ENCODE data around the gene AGMO. TPM values are rescaled to one million over a fixed set of nuclear protein-coding genes. Genes with fewer than 3 reads are reported as not detected.

AGMO gene
- total RNA-seq, 1 experiment from 2014 or later, result 0.11 TPM

DNA sequence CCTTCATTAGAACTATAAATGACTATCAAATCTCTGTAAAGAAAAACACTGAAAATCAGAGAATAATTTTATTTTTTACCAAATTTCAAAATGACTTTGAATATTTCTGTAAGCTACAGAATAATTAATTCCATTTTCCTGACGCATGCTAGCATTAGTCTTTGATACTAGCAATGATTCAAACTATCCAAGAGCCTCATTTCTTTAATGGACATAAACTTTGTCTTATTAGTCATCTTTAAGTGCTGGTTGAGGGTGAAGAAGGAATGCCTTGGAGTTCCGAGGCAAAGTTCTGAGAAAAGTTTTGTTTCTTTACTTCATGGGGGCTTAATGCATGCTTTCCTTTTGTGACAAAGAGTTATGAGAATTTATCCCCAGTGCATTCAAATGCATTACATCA is 137.3 kb downstream of the AGMO start:
- no TSS peak for BruUV-seq (replicated peaks)
- H3K9me2 ChIP-seq (replicated peaks; ENCODE audit: low read length), result no peaks in the 10 kb centered on the region
- H2AFZ ChIP-seq (ENCODE audit: low read length), result no peak overlapping the region
- H3K4me3 ChIP-seq (ENCODE audit: low read length), result no peak overlapping the region
- H3F3A ChIP-seq (ENCODE audit: low read length, unreplicated experiment), result no peaks in the 10 kb centered on the region
- ATAC-seq (no peak), DNase-seq (no peak)
- H3K27me3 ChIP-seq (ENCODE audit: low read length), result no peaks in the 10 kb centered on the region; the same call in 1 of the 2 replicates
- H4K20me1 ChIP-seq (ENCODE audit: low read length), result no peaks in the 10 kb centered on the region
- ChIA-PET POLR2A (ENCODE audit: unreplicated experiment) (no interaction called here), CTCF (no interaction called here)
- no peak overlapping the region for H3K4me2 ChIP-seq (ENCODE audit: low read length)
- TF ChIP-seq EZH2 (IDR thresholded peaks at IDR 0.05; ENCODE audit: low read length, unreplicated experiment), result no peak
- no peak for TF ChIP-seq EZH2phosphoT487 (IDR thresholded peaks at IDR 0.05; ENCODE audit: borderline replicate concordance, low read length)
- TF ChIP-seq, protein P1, sequence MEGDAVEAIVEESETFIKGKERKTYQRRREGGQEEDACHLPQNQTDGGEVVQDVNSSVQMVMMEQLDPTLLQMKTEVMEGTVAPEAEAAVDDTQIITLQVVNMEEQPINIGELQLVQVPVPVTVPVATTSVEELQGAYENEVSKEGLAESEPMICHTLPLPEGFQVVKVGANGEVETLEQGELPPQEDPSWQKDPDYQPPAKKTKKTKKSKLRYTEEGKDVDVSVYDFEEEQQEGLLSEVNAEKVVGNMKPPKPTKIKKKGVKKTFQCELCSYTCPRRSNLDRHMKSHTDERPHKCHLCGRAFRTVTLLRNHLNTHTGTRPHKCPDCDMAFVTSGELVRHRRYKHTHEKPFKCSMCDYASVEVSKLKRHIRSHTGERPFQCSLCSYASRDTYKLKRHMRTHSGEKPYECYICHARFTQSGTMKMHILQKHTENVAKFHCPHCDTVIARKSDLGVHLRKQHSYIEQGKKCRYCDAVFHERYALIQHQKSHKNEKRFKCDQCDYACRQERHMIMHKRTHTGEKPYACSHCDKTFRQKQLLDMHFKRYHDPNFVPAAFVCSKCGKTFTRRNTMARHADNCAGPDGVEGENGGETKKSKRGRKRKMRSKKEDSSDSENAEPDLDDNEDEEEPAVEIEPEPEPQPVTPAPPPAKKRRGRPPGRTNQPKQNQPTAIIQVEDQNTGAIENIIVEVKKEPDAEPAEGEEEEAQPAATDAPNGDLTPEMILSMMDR (conservative IDR thresholded peaks at IDR 0.05; ENCODE audit: low read depth, low read length), result no peak
- H3K27ac ChIP-seq (ENCODE audit: low read length), result no peak overlapping the region
- intact Hi-C loops (cut with micrococcal nuclease), result no loop called here
- no peaks in the 10 kb centered on the region for H3K9me3 ChIP-seq (ENCODE audit: low read length)
- no peaks in the 10 kb centered on the region for H3K79me2 ChIP-seq (ENCODE audit: low read length)
- no peak overlapping the region for H3K9ac ChIP-seq (ENCODE audit: low read length)
- H3K36me3 ChIP-seq (ENCODE audit: low read depth, low read length), result no peaks in the 10 kb centered on the region
- no peaks in the 10 kb centered on the region for H3K4me1 ChIP-seq (ENCODE audit: insufficient read depth, low read length)

DNA sequence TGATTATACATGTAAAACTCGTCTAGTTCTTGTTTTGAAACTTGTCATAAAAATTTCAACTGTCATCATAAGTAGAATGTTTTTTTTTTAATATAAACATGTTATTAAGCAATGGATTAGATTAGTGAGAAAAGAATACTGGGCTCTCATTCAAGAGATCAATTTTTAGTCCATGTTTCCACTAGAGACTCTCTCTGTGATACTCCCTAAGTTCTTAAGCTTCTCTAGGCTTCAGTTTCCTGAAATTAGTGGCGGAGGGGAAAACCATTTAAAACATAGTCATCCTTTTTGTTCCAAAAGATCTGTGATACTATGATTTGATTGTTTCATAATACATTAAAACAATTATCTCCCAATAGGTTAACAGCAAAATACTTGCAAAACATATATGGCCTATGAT is 142.2 kb downstream of the AGMO start:
- no peaks in the 10 kb centered on the region for H3K79me2 ChIP-seq (ENCODE audit: low read length)
- ATAC-seq (no peak), DNase-seq (no peak)
- H3F3A ChIP-seq (ENCODE audit: low read length, unreplicated experiment), result no peaks in the 10 kb centered on the region
- intact Hi-C loops (cut with micrococcal nuclease), result no loop called here
- H3K9me3 ChIP-seq (ENCODE audit: low read length), result no peaks in the 10 kb centered on the region
- TF ChIP-seq, protein P1 (conservative IDR thresholded peaks at IDR 0.05; ENCODE audit: low read depth, low read length), result no peak
- TF ChIP-seq EZH2phosphoT487 (IDR thresholded peaks at IDR 0.05; ENCODE audit: borderline replicate concordance, low read length) (no peak), EZH2 (IDR thresholded peaks at IDR 0.05; ENCODE audit: low read length, unreplicated experiment) (no peak)
- H4K20me1 ChIP-seq (ENCODE audit: low read length), result no peaks in the 10 kb centered on the region
- H3K4me3 ChIP-seq (ENCODE audit: low read length), result no peak overlapping the region
- no peaks in the 10 kb centered on the region for H3K9me2 ChIP-seq (replicated peaks; ENCODE audit: low read length)
- H3K27me3 ChIP-seq (ENCODE audit: low read length), result no peaks in the 10 kb centered on the region; the same call in 1 of the 2 replicates
- no peak overlapping the region for H3K9ac ChIP-seq (ENCODE audit: low read length)
- H3K4me1 ChIP-seq (ENCODE audit: insufficient read depth, low read length), result no peaks in the 10 kb centered on the region
- POLR2A ChIA-PET (ENCODE audit: unreplicated experiment), result no interaction called here
- CTCF ChIA-PET, result no interaction called here
- H3K27ac ChIP-seq (ENCODE audit: low read length), result no peak overlapping the region
- no peak overlapping the region for H3K4me2 ChIP-seq (ENCODE audit: low read length)
- no peak overlapping the region for H2AFZ ChIP-seq (ENCODE audit: low read length)
- no peaks in the 10 kb centered on the region for H3K36me3 ChIP-seq (ENCODE audit: low read depth, low read length)
- no TSS peak for BruUV-seq (replicated peaks)

DNA sequence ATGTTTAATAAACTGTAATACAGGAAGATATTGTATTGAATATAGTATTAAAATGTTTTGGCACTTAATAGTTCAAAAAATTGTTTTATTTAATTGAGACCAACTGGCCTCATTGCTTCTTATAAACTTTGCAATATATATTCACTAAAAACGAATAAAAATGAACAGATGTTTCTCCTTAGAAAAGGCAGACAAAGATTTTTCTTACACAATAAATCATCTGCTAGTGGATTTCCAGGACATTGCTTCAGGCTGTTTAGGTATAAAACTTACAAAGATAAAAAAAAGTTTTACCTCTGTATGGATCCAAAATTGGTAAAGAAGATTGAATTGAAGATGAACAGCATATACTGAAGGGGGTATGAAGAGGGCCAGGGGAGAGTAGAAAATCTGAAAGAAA is 143.6 kb downstream of the AGMO start:
- Histone ChIP-seq H3K4me3 (ENCODE audit: low read length) (no peak overlapping the region), H3K9me3 (ENCODE audit: low read length) (no peaks in the 10 kb centered on the region), H3K9me2 (replicated peaks; ENCODE audit: low read length) (no peaks in the 10 kb centered on the region), H3K79me2 (ENCODE audit: low read length) (no peaks in the 10 kb centered on the region), H3K4me2 (ENCODE audit: low read length) (no peak overlapping the region), H3K4me1 (ENCODE audit: insufficient read depth, low read length) (no peaks in the 10 kb centered on the region), H3F3A (ENCODE audit: low read length, unreplicated experiment) (no peaks in the 10 kb centered on the region), H3K36me3 (ENCODE audit: low read depth, low read length) (no peaks in the 10 kb centered on the region), H4K20me1 (ENCODE audit: low read length) (no peaks in the 10 kb centered on the region), H2AFZ (ENCODE audit: low read length) (no peak overlapping the region), H3K27me3 (ENCODE audit: low read length) (no peaks in the 10 kb centered on the region; the same call in 1 of the 2 replicates), H3K9ac (ENCODE audit: low read length) (no peak overlapping the region), H3K27ac (ENCODE audit: low read length) (no peak overlapping the region)
- DNase-seq (no peak), ATAC-seq (no peak)
- no peak for TF ChIP-seq EZH2 (IDR thresholded peaks at IDR 0.05; ENCODE audit: low read length, unreplicated experiment)
- TF ChIP-seq, protein P1 (conservative IDR thresholded peaks at IDR 0.05; ENCODE audit: low read depth, low read length), result no peak
- no peak for TF ChIP-seq EZH2phosphoT487 (IDR thresholded peaks at IDR 0.05; ENCODE audit: borderline replicate concordance, low read length)
- ChIA-PET CTCF (no interaction called here), POLR2A (ENCODE audit: unreplicated experiment) (no interaction called here)
- BruUV-seq (replicated peaks), result no TSS peak
- intact Hi-C loops (cut with micrococcal nuclease), result no loop called here

Data from PC-3 (cell line).